Activated CD8-positive, alpha-beta memory T cell treated with anti-CD3 and anti-CD28 coated beads, Interleukin-2, amount 50 U/mL, for 24 hours (primary cell): ENCODE results near the gene ZNF772.

Source experiments
- DNase-seq: peaks from one replicate; pipeline ENCODE4 v3.0.0-alpha.2; 2020; ENCODE audit errors: extremely low read depth

The ZNF772 gene

DNA sequence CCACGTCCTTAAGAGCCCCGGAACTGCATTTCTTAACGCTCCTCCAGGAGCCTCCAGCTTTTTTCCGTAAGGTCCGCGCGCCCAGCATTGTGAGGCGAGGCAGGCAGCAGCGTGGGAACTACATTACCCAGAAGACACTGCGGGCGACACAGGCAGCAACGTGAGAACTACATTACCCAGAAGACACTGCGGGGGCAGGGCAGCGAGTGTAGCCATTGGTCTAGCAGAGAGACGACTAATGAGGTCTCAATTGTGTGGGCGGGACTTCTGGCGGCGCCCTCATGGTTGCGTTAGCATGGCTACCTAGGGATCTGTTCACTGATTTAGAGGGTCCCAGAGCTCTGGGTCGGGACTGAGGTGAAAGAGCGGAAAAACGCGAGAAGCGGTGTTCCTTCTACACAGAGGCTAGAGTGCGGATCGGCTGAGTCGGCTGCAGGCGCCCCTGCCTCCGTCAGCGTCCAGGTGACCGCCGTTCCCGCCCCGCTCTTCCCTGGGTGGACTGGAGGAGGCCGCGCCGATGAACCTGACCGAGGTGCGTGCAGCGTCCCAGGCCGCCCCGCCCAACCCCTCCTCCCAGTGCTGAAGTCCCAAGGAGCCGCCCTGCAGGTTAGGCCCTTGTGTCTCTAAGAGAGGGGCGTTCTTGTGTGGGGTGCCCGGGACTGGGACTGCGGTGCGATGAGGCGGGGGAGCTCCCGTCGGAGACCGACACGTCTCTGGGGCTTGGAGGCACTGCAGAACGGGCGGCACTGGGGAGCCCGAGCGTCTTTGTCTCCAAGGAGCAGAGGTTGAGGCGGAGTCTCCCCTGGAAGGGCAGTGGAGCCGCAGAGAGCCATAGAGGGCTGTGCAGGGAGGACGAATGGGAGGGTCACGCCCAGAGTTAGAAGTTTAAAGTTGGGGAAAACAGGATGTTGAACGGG is 42.0 kb downstream of the ZNF772 start, which contains the start of gene ZNF749:
Gene ZNF749, plus strand, starts transcription at position 264 of the 917 bp plus-strand sequence. Its CDS starts 254 bp downstream, at position 518.
- peak; percentile 96 for DNase-seq

DNA sequence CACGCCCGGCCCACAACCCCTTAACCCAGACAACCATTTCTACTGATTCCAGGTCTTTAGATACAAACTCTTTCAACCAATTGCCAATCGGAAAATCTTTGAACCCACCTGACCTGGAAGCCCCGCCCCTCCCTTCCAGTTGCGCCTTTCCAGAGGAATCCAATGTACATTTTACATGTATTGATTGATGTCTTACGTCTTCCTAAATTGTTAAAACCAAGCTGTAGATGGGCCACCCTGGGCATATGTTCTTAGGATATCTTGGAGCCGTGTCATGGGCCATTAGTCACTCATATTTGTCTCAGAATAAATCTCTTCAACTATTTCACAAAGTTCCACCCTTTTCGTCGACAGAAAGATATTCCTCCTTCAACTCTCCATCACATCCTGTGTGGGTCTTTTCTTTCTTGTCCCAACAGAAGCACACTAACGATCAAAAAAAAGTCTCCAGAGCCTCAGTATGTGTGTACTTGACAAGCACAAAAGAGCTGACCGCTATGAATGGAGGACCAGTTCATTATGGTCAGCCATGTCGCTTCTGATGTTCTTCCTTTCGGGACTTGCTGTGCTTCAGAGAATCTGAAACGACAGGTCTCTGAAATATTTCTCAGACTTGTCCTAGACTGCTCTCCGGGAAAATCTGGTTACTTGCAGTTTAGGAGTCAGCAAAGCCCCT is 42.8 kb downstream of the ZNF772 start:
- DNase-seq: no peak

DNA sequence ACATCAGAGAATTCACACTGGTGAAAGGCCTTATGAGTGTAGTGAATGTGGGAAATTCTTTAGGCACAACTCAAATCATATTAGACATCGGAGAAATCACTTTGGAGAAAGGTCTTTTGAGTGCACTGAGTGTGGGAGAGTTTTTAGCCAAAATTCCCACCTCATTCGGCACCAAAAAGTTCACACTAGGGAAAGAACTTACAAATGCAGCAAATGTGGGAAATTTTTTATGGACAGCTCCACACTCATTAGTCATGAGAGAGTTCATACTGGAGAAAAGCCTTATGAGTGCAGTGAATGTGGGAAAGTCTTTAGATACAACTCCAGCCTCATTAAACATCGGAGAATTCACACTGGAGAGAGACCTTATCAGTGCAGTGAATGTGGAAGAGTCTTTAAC is 56.3 kb downstream of the ZNF772 start:
- DNase-seq: no peak

DNA sequence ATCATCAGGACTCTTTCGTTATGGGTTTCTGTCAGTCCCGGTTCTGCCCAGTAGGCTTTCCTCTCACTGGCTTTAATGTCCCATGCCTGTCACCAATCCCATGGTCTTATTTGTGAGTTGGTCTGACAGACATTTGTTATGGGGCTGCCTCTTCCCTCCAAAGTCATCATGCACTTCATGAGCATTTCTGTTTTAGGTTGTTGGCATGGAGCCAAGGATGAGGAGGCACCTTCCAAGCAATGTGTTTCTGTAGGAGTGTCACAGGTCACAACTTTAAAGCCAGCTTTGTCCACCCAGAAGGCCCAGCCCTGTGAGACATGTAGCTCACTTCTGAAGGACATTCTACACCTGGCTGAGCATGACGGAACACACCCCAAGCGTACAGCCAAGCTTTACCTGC is 57.9 kb downstream of the ZNF772 start:
- DNase-seq: no peak
